Fibroblast of peridontal ligament (primary cell): ENCODE measurements around the gene CCDC192.
A peak's percentile ranks its signal among the peaks of the same experiment; 100 is the strongest.
"Not testable (repeated sequence)": the region's sequence is repeated elsewhere in the genome, so short reads cannot be mapped to it uniquely, and the experiment has no call there.

ENCODE experiments used
- DNase-seq: peaks from one replicate; pipeline ENCODE4 v3.0.0-alpha.2; 2010; ENCODE audit errors: extremely low read depth

CCDC192 gene

DNA sequence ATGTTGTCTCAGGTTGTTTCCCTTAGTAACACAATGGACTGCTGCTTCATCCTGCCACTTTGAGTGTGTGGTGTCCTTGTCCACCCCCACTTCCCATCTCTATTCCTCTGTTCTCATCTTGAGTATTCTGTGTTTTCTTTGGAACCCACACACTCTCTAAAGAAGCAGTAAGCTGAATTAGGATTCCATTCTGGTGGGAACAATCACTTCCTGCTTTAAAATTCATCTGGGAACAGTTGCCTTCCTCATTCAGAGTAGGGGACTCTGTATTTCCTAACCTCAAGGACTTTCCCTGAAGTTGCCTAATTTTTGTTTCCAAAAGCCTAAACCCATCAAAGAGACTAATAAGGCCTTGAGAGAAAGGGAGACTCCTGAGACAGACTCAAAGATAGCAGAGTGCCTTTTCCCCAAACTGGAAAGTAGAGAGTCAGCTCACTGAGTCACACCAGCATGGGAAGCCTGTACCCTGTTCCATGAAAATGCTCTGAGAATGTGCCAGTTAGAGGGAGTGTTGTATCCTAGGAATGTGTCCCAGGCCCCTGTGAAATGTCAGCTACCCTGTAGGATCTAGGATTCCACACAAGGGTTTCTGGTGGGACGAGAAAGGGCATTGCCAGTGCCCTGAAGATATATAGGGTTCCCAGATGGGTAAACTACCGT is 63.6 kb downstream of the CCDC192 start:
- no peak for DNase-seq

DNA sequence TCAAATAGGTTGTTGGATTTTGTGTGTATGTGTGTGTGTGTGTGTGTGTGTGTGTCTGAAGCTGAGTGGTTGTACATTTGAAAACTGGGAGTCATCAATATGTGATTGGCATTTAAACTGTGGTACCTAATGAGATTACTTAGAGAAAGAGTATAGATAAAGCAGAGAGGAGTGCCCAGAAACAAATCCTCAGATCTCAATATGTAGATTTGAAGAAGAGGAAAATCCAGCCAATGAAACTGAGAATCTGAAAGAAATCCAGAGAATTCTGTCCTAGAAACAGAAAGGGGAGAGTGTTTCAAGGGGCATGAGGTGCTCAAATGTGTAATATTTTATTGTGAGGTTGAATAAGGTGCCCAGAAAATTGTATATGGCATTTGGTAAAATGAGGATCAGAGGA is 66.2 kb downstream of the CCDC192 start:
- no peak for DNase-seq

DNA sequence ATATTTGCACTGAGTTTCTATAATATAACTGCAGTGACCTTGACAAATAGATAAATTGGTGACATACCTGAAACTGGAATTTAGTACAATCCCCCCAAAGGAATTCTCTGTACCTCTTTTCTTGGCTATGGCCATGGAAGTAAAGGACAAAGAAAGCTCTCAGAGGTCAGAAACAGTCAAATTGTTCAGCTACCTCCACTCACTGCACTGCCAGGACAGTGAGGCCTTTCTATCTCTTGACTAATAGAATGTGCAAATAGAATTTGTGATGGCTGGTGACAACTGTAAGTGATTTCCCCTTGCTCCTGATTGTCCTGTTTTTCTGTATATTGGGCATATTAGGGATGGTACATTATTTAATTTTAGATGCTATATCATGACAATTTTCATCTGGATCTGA is 67.1 kb downstream of the CCDC192 start:
- DNase-seq, result no peak

DNA sequence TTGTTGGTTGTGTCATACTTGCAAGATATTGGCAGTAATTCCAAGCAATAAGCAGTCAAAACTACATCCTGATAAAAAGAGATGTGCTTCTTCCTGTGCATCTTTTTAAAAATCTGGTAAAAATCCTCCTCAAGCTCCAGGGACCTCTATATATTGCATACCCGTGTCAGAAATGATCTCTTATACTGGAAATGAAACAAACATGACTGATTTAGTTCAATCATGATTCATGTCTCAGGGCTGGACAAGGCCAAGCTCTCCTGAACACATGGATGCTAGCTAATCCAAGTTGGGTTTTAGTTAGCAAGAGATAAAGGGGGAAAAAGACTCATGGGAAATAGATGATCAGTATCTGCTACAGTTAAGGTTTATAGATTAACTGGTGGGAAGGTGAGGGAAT is 69.3 kb downstream of the CCDC192 start:
- no peak for DNase-seq

DNA sequence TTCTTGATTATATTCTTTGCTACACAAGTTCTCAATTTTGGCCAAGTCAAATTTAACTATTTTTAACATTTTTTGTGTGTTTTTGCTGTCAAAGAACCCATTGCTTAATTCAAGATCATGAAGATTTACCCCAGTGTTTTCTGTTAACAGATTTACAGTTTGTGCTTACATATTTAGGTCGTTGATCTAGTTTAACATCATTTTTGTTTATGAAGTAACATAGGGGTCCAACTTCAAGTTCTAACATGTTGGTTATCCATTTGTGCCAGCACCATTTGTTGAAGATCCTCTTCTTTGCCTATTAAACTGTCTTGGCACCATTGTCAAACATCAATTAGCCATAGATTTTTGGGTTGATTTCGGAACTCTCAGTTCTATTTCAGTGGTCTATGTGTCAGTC is 71.0 kb downstream of the CCDC192 start:
- DNase-seq, result no peak

DNA sequence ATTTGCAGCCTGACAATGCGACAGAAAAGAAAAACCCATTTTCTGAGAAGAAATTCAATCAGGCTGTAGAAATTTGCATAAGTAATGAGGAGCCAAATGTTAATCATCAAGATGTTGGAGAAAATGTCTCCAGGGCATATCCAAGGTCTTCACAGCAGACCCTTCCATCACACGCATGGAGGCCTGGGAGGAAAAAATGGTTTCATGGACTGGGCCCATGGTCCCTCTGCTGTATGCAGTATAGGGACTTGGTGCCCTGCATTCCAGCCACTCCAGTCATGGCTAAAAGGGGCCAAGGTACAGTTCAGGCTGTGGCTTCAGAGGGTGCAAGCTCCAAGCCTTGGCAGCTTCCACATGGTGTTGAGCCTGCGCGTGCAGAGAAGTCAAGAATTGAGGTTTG is 73.3 kb downstream of the CCDC192 start:
- DNase-seq, result no peak

DNA sequence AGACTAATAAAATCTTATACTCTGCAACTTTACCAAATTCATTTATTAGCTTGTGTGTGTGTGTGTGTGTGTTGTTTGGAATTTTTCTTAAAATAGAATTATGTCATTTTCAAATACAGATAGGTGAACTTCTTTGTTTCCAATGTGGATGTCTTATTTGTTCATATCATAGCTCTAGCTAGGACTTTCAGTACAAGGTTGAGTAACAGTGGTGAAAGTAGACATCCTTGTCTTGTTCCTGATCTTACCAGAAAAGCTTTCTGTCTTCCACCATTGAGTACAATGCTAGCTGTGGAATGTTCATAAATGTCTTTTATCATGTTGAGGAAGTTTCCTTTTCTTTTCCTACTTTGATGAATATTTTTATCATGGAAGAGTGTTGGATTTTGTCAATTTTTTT is 74.8 kb downstream of the CCDC192 start:
- no peak for DNase-seq

DNA sequence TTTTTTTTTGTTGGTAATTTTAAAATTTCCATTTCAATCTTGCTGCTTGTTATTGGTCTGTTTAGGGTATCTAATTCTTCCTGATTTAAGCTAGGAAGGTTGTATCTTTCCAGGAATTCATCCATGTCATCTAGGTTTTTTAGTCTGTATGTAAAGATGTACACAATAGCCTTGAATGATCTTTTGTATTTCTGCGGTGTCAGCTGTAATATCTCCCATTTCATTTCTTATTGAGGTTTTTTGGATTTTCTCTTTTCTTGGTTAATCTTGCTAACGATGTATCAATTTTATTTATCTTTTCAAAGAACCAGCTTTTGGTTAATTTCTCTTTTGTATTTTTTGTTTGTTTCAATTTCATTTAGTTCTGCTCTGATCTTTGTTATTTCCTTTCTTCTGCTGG is 79.3 kb downstream of the CCDC192 start:
- not testable (repeated sequence) for DNase-seq

DNA sequence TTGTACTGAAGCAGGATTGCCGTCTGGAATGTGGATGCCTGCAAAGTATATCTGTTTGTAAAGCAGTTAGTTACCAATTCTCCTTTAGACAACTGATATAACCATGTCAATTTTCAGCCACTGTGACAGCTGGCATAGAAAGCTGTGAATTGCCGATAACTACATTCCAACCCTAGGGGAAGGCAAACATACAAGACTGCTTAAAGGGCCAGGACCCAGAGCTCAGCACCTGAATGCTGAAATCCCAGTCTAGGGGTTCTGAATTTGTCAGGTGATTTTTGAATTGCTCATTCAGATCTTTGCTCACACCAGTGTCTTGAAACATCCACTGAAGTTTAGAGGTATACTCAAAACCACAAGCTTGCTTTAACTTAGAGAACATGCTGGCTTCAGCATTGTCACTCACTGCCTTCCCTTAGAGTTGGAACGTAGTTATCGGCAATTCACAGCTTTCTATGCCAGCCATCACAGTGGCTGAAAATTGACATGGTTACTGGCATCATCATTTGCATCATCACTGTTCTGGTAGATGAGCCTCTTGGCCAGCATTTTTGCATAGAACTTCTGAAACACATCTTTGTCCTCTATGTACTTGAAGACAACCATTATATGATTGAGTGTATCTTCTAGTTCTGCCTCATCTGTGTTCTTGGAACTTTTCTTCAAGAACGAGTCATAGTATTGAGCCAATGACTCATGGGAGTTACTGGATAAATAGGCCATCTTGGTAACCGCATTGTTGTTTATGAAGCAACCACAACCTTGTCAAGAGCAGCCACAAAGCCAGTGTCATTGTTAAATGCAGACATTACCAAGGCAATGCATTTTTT is 82.1 kb downstream of the CCDC192 start:
- DNase-seq, result peak; percentile 80

DNA sequence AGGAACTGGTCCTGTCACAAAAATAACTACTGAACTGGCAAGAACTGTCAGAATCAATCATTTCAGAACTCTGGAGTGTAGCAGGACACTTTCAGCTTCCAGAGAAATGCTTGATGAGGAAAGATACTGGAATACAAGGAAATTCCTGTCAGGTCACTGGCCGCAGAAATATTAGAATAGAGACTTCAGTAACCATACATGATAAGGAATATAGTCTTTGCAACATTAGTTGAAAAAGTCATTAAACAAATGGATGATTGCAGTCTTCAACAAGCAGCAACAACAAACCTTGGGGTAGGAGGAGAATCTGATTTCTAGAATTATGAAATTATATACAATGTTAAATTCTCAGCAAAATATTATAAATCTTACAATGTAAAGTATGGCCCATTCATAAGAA is 88.2 kb downstream of the CCDC192 start:
- DNase-seq, result no peak

DNA sequence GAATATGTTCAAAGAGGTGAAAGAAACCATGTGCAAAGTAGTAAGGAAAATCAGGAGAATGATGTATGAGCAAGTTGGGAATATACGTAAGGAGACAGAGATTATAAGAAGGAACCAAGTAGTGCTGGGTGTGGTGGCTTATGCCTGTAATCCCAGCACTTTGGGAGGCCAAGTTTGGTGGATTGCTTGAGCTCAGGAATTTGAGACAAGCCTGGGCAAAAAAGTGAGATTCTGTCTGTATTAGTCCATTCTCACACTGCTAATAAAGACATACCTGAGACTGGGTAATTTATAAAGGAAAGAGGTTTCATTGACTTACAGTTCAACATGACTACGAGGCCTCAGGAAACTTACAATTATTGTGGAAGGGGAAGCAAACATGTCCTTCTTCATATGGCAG is 88.7 kb downstream of the CCDC192 start:
- DNase-seq, result not testable (repeated sequence)

DNA sequence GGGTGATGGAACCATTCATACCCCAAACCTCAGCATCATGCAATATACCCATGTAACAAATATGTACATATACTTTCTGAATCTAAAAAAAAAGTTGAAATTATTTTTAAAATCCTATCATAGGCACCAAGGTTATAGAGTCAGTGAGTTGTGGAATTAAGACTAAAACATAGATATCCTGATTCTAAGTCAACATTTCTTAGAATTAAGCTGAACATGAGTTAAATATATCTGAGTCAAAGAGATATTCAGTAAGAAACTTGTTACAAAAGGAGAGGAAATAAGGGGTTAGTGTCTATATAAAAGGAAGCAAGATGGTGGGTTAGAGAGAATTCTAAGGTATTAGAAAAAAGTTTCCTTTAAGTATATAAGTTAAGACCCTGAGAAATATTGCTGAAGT is 89.9 kb downstream of the CCDC192 start:
- no peak for DNase-seq

DNA sequence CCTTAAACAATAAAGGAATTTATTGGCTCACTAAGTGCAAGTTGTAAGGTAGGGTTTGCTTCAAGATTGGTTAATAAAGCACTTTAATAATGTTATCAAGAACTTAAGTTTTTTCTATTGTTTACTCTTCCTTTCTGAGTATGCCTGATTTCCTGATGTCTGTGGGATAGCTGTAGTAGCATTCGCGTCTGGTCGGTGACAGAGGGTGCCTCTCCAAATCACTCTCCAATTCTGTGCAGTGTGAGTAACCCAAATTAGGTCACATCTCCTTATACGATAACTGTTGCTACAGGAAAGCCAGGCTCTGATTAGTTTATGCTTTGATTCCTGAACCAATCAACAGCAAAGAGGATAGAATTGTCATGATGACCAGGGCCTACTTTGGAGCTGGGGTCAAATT is 90.7 kb downstream of the CCDC192 start:
- no peak for DNase-seq

DNA sequence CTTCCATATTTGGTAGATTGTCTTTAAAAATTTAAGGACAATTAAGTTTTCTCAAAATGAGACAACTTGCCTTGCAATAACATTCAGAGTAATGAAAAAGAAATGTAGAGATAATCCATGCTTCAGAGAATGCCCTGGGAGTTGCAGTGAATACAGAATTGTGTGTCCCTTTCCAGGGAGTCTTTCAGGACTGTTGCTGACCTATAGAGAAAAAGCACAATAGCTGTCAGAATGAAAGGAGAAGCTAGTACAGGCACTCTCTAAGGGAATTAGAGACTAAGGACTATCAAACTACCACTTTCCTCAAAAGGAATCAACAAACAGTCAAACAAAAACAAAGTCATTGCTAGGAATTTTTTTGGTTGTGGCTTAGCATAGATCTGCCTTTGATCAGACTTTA is 93.0 kb downstream of the CCDC192 start:
- DNase-seq, result no peak

DNA sequence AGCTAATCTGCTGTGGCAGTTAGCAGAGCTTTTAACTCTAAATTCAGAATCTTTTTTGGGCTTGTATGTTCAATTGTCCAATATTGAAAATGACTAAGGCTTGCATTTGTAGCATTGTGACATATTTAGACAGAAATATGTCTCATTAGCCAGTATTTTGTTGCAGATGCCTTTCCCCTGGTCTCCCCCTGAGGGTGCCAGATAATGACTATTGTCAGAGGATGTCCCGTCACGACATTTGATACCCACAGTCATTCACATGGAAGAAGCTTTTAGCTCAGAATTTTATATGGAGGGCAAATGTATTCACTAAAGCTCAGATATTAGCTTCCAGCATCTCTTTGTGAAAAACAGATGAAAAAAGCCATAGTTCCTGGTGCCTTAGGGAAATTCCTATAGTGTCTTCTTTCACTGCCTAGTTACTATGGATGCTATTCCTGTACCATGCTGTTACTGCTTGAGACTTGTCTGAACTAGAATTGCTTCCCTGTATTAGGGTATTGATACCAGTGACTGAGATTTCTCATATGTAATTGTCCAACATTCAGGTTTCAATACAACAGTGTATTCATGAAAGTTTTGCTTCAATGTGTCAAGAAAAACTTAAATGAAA is 96.2 kb downstream of the CCDC192 start:
- no peak for DNase-seq

DNA sequence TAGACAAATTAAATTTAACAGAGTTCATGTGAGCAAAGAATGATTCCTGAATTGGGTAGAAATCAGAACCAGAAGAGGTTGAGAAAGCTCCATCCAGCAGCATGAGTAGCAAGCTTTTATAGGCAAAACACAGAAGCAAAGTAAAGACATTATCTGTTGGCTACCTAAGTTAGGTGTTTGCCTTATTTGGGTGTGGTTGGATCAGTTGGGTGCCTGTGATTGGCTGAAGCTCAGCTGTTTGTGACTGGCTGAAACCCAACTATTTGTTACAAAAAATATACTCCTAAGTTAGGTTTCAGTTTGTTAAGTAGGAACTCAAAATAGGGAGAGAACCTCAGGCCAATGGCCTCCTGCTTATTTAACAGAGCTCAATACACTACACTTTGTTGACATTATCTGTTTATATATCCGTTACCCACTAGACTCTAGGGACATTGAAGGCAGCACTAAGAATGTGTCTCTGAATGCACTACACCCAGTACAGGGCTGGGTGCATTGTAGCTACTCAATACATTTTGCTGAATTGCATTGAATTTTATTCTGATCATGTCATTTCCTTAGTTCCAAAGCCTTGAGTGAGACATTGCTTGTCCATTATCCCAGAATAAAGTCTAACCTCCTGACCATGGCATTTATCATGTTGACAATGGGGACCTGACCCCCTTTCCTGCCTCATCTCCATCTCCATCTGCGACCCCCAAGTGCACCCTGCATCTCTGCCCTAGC is 98.7 kb downstream of the CCDC192 start:
- DNase-seq, result peak; percentile 76

DNA sequence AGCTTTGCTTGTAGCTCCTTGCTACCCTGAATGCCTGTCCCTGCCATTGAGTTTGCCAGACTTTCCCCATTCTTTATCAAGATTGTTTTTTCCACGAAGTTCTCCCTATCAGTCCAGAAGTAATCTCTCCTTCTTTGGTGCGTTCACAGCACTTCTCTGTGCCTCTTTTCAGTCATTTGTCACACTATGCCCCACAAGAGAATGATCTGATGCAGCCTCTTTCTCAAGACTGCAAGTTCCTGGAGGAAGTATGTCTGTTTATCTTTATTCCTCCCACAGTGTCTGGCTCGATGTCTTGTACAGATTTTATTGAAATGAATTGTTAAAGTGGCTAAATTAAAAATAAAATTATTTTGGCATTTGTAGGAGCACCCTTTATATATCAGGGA is 99.3 kb downstream of the CCDC192 start:
- peak; percentile 19 for DNase-seq

DNA sequence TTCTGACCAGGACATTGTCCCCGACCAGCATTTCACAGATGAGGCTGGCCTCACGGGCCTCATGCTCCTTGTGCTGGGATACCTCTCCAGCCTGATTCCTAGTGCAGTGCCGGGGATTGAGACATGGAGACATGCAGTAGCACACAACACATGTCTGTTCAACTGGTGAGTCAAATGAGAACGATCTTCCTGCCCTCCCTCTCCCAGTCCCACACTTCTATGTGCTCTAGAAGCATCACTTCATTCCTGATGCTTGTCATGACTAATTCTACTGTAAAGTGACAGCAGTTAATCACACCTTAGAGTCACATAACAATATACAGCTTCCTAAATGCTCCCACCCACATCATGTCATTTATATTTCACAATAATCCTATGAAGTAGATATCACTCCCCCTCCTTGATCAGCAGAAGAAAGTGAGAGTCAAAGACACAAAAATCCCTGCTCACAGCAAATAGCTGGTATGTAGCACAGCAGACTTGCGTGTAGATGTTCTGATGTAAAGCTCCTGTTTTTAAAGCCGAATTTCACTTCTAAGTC is 101.8 kb downstream of the CCDC192 start:
- no peak for DNase-seq

DNA sequence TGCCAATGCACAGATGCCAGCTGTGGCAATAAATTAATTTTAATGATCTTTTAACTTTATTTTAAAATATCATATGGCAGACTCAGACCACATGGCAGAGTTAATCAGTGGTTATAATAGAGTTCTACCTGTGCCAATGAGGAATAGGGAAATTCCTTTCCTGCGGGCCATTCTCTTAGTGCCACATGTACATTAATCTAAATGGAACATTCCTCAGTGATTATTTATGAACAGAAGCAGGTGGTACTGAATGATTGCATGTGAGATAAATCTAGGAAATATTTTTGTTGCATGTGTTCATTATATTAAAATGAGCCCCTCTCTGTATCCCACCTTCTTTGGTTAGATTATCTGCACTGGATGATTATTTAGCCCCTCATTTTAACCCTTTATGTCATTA is 102.3 kb downstream of the CCDC192 start:
- no peak for DNase-seq

DNA sequence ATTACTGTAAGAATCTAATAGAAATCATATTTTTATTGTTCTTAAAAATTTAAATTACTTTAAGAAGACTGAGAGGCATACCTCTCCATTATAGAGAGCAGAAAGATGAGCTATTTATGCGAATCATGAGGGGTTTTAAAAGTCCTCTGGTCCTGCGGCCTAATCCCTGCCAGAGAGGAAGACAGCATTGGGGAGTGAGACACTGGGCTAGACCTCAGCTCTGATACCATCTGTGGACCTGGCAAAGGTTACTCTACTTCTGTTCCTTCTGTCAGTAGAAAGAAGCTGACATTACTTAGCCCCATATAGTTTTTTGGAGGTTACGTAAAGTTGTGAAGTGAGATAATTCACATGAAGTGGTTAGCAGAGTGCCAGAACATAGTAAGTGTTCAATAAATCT is 103.6 kb downstream of the CCDC192 start:
- DNase-seq, result no peak

DNA sequence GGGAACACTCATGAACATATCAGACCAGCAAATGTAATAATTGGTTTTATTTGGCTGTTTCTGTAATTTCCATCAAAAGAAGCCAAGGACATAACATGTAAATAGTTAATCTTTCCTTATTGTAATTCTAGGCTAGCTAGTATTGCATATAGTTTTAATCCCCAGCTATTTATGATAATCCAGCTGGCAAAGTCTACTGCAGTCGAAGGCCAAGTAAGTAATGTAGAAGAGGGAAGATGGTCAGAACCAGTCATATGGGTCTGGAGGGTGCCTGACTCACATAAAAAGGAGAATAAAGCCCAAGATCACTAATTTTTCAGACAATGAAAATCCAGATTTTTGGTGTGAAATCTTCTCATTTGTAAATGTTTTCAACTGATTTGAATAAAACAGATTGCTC is 106.3 kb downstream of the CCDC192 start:
- DNase-seq, result no peak

DNA sequence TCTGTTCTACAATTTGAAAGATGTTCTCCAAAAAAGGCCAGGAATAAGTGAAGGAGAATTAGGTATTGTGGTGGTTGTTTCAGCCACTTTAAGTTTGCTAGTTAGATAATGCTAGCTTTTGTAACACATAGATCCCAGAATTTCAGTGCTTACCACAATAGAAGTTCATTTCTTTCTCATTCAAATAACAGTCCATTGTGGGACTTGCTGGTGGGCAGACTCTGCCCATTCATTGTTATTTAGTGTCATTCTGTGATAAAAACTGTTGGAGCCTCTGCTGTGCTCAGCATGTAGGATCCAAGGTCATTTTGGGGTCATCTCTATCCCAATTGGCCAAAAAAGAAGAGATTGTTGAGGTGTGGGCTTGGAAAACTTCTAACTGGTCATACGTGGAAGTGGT is 106.8 kb downstream of the CCDC192 start:
- DNase-seq, result no peak
